RWPE1 (cell line): ENCODE results near the gene WDR5.

Experiments
- CTCF ChIA-PET: fragments of 350-600 bp; sonication (Branson Sonifier 250); formaldehyde crosslinking; extraction: SDS; loops from one replicate; lab custom pipeline; 2021; lab: Yijun Ruan, JAX
- POLR2A ChIA-PET: fragments of 400-600 bp; formaldehyde crosslinking; extraction: SDS; loops from one replicate; lab custom pipeline; 2020; ENCODE audit warnings: antibody characterized with exemption; ENCODE audit not compliant: low non-redundant PET; lab: Yijun Ruan, JAX
- DNase-seq: peaks from one replicate; pipeline ENCODE4 v3.0.0; 2012; ENCODE audit warnings: low spot score
- H3K27ac ChIP-seq: fragments of 450-650 bp; 2 replicates; pipeline ENCODE4 v1.5.1; 2017
- CTCF ChIP-seq: fragments of 450-650 bp; conservative IDR thresholded peaks from 2 replicates; pipeline ENCODE4 v1.5.1; 2017; ENCODE audit warnings: low read depth, mild to moderate bottlenecking

Gene WDR5

DNA sequence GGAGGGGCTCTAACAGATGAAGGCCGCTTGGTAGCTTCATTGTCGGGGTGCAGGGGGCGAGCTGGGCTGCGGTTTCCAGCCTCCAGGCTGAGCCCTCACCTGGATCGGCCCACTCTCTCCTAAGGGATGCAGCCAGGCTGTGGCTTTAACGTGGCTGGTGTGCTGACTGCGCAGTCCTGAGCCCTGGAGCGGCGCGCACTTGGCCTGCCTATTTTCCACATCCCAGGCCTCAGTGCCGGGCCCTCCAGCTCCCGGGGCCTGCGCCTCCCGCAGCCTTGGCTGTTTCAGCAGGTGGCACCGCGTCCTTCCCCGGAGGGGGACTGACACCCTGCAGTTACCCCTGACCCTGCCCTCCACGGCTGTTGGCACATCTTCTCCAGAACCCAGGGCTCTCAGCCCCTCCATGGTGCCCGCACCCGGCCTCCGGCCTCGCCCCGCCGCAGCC lies 27.1 kb downstream of the WDR5 start:
- no peak overlapping the region for H3K27ac ChIP-seq
- POLR2A ChIA-PET = no interaction called here
- TF ChIP-seq CTCF = no peak
- CTCF ChIA-PET = interaction anchor here (0.6 to 0.8 kb wide), 3 partner anchors 527 to 1080 kb away, joined by 3 read pairs; no protein-coding TSS in a partner anchor
- DNase-seq = no peak

DNA sequence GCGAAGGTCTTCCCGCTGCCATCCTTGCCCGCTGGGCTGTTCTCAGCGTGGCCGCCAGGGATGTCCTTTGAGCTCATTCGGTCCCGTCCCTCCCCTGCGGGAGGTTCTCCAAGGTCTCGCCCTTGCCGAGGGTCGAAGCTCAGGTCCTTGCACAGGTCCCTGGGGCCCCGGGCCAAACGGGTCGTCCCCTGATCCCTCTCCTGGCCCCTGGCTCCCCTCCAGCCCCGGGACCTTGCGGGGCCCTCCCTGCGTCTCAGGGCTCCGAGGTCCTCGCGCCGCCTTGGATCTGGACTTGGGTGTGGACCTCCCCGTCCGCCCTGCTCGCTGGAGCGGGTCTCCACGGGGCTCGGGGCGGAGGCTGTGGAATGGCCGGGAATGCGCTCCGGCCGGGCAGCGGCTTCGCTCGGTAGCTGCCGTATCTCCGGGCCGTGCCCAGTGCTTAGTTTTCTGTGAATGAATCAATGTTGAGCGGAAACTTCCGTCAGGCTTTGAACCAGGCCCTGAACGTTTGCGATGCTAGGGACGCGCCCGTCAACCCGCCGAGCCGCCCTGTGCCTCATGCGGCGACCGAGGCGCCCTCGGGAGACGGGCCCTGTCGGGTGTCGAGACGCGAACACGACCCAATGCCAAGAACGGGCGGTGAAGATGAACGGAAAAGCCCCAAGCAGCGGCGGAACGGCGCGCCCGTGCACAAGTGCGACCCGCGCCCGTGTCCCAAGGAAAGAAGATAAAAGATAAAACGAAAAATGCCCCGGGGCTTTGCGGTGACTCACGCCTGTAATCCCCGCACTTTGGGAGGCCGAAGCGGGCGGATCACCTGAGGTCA lies 27.7 kb downstream of the WDR5 start:
- POLR2A ChIA-PET = no interaction called here
- no peak for DNase-seq

DNA sequence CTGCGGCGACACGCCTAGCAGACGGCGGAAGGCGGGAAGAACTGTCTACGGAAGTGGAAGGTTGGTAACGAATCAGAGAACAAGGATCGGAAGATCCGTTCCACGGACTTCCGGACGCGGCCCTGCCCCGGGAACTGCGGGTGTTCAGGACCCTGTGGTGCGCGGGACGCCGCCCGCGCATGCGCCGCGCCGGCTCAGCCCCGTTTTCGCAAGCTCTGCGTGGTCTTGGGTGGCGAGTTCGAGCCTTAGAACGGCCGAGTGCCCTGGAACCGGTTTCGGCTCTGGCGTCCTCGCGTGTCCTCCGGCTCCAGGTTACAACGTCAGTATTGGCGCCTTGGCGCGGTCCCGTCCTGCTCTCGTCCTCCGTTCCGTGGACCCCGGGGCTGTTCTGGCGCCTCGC lies 29.0 kb downstream of the WDR5 start:
- H3K27ac ChIP-seq = no peak overlapping the region
- ChIA-PET CTCF (interaction anchor here (0.6 to 1.5 kb wide), 6 partner anchors 18 to 389 kb away, joined by 3 to 5 read pairs (median 4); no protein-coding TSS in a partner anchor), POLR2A (interaction anchor here (0.7 kb wide), 1 partner anchor 271 kb away, joined by 3 read pairs; no protein-coding TSS in a partner anchor)
- DNase-seq = no peak
- TF ChIP-seq CTCF = no peak

More for the DNA sequence above, 27.7 kb downstream of the WDR5 start:
- TF ChIP-seq CTCF = no peak
- no peak overlapping the region for H3K27ac ChIP-seq
- CTCF ChIA-PET = interaction anchor here (0.6 to 1.5 kb wide), 4 partner anchors 193 to 1079 kb away, joined by 3 to 5 read pairs (median 3); no protein-coding TSS in a partner anchor

- TF ChIP-seq CTCF = no peak
- CTCF ChIA-PET = interaction anchor here (1.5 kb wide), 1 partner anchor 277 kb away, joined by 5 read pairs; no protein-coding TSS in a partner anchor
- peak; percentile 34 for DNase-seq
- no peak overlapping the region for H3K27ac ChIP-seq
- POLR2A ChIA-PET = no interaction called here
These were observed 29.8 kb downstream of the WDR5 start for GRCh38 chr9:134165357-134166315.

GRCh38 chr9:134166374-134166773 lies 30.5 kb downstream of the WDR5 start:
- DNase-seq = no peak
- POLR2A ChIA-PET = no interaction called here
- CTCF ChIA-PET = no interaction called here
- no peak overlapping the region for H3K27ac ChIP-seq
- no peak for TF ChIP-seq CTCF
